GM21717 (cell line): ENCODE measurements around the gene EFEMP2.
"Not testable (repeated sequence)": the region's sequence is repeated elsewhere in the genome, so short reads cannot be mapped to it uniquely, and the experiment has no call there.

ENCODE experiments used
- ATAC-seq: cut with Tn5 transposase; IDR thresholded peaks from one replicate; pipeline ENCODE4 v1.9.1; 2021; ENCODE audit warnings: mild to moderate bottlenecking, moderate library complexity; ENCODE audit not compliant: unreplicated experiment

Gene EFEMP2

GRCh38 chr11:65833297-65834030 is 39.1 kb downstream of the EFEMP2 start, which contains the start of gene SNX32:
SNX32 (plus strand) TSS chr11:65833963; CDS start chr11:65834066, 103 bp downstream.
- peak; percentile 87 for ATAC-seq

- not testable (repeated sequence) for ATAC-seq
Observed at GRCh38 chr11:65832231-65832630, 40.4 kb downstream of the EFEMP2 start.

- ATAC-seq = no peak
Observed at GRCh38 chr11:65829459-65829858, 43.1 kb downstream of the EFEMP2 start.

- ATAC-seq = no peak
Observed at GRCh38 chr11:65826984-65827735, 45.4 kb downstream of the EFEMP2 start.

GRCh38 chr11:65822776-65823528 is 49.6 kb downstream of the EFEMP2 start:
- no peak for ATAC-seq

- ATAC-seq = no peak
Observed at GRCh38 chr11:65821107-65821506, 51.5 kb downstream of the EFEMP2 start.

GRCh38 chr11:65817835-65818680 is 54.5 kb downstream of the EFEMP2 start:
- peak; percentile 67 for ATAC-seq

- no peak for ATAC-seq
Observed at GRCh38 chr11:65817312-65817834, 55.2 kb downstream of the EFEMP2 start.

- no peak for ATAC-seq
Observed at GRCh38 chr11:65816696-65817095, 55.9 kb downstream of the EFEMP2 start.
